Right lobe of liver (tissue), 6 donors: ENCODE data around the gene FBXO15. TPM values are rescaled to one million over a fixed set of nuclear protein-coding genes. Genes with fewer than 3 reads are reported as not detected.

Experiments used
- ATAC-seq, 4 donors: fragments of 200-7000 bp; cut with Tn5 transposase; one replicate each; pipeline ENCODE4 v1.9.1; 2020; ENCODE audit warnings: mild to moderate bottlenecking in 4 of 4, moderate library complexity in 4 of 4
- DNase-seq, 3 donors: peaks; one replicate each; pipeline ENCODE4 v3.0.0-alpha.2; 2020
- H3K27ac ChIP-seq, 3 donors: fragments of 200-600 bp; one replicate each; pipeline ENCODE4 v1.8.0; 2022
- H3K27me3 ChIP-seq, 2 donors: fragments of 200-600 bp; one replicate each; pipeline ENCODE4 v1.8.0; 2022
- H3K36me3 ChIP-seq, 4 donors: fragments of 200-600 bp; sonication (generic) in 1 of 4; one replicate each; pipeline versions ENCODE4 v1.5.1 to v1.8.0; 2017 to 2022; ENCODE audit warnings: control low read depth in 1 of 4
- H3K4me1 ChIP-seq, 4 donors: fragments of 200-600 bp; sonication (generic) in 1 of 4; one replicate each; pipeline versions ENCODE4 v1.5.1 to v1.8.0; 2017 to 2022; ENCODE audit warnings: control low read depth in 1 of 4
- H3K4me3 ChIP-seq, 3 donors: fragments of 200-600 bp; one replicate each; pipeline ENCODE4 v1.8.0; 2022
- H3K9me3 ChIP-seq, 4 donors: fragments of 200-600 bp; sonication (generic) in 1 of 4; one replicate each; pipeline versions ENCODE4 v1.5.1 to v1.8.0; 2017 to 2022; ENCODE audit warnings: control low read depth in 1 of 4
- POLR2A ChIP-seq: fragments of 450-650 bp; IDR thresholded peaks from one replicate; pipeline ENCODE4 v1.6.1; 2017; ENCODE audit warnings: antibody characterized with exemption, mild to moderate bottlenecking
- WGBS: methylation state at CpG from one replicate; pipeline ENCODE4 v1.1.6; 2018; ENCODE audit warnings: low coverage, low lambda C conversion rate; ENCODE audit not compliant: insufficient coverage; ENCODE audit errors: missing lambda C conversion rate; 5-methylcytosine and 5-hydroxymethylcytosine counted together
- intact Hi-C, 2 donors: fragments of 100-400 bp; cut with DNase I; formaldehyde crosslinking; loops; one replicate each; pipeline versions ENCODE4 v1.11.2 to v1.14.1; 2022
- total RNA-seq, 6 experiments: library from RNA; depleted of rRNA in 2 of 6; stranded (reverse); fragments of >200 nt in 2 of 6; fragmentation: NEBNext Ultra II Directional in 3 of 6; extraction: Animal tissue kit (Norgen Biotek cat#: 25700) in 3 of 6; gene quantifications; one replicate each; pipeline versions ENCODE4 v1.1.0 to v1.2.4, GENCODE V29; 2016 to 2023
- TF ChIP-seq, protein P1 (sequence below), 4 donors: fragments of 200-600 bp in 3 of 4; fragments of 450-650 bp in 1 of 4; IDR thresholded peaks; one replicate each; pipeline versions ENCODE4 v1.5.1 to v1.8.0; 2016 to 2022; ENCODE audit warnings: antibody characterized with exemption in 4 of 4, mild to moderate bottlenecking in 2 of 4
- donor health status: DM: no; HTN: yes; CAD: no.
- donor health status: DM: no; HTN: no; CAD: no.
- donor health status: DM: no; HTN: no; CAD: no.
- donor health status: DM: no; HTN: yes; CAD: no.
- donor health status: DM: no; HTN: yes; CAD: no.

Gene FBXO15
- total RNA-seq, 6 experiments from 2014 or later, result 0.19 to 1.7 (median 0.60) TPM; not detected in 1

DNA sequence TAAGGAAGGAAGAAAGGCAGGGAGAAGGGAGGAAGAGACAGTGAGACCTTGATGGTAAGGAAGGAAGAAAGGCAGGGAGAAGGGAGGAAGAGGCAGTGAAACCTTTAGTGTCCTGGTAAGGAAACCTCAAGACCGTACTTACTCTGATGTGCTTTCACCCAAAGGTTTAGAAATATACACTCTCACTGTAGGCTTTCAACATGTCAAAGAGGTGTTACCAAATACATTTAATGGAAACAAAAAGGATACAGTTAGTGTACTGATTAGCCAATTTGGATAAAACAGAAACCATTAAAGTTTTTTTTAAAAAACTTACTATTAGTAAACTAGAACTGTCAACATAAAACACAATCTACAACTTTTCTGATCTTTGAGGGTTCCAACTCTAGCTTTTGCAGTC, 7.1 kb downstream of the FBXO15 start:
- ATAC-seq (no peak), DNase-seq (no peak)
- Histone ChIP-seq H3K4me3 (no peak overlapping the region), H3K4me1 (no peaks in the 10 kb centered on the region), H3K27ac (no peak overlapping the region), H3K36me3 (no peaks in the 10 kb centered on the region), H3K27me3 (no peaks in the 10 kb centered on the region), H3K9me3 (no peaks in the 10 kb centered on the region)
- 42% methylated on average over 1 of the region's 1 CpG for whole genome bisulfite sequencing
- TF ChIP-seq, protein P1, sequence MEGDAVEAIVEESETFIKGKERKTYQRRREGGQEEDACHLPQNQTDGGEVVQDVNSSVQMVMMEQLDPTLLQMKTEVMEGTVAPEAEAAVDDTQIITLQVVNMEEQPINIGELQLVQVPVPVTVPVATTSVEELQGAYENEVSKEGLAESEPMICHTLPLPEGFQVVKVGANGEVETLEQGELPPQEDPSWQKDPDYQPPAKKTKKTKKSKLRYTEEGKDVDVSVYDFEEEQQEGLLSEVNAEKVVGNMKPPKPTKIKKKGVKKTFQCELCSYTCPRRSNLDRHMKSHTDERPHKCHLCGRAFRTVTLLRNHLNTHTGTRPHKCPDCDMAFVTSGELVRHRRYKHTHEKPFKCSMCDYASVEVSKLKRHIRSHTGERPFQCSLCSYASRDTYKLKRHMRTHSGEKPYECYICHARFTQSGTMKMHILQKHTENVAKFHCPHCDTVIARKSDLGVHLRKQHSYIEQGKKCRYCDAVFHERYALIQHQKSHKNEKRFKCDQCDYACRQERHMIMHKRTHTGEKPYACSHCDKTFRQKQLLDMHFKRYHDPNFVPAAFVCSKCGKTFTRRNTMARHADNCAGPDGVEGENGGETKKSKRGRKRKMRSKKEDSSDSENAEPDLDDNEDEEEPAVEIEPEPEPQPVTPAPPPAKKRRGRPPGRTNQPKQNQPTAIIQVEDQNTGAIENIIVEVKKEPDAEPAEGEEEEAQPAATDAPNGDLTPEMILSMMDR (IDR thresholded peaks at IDR 0.05), result no peak
- TF ChIP-seq POLR2A, result no peak
- intact Hi-C loops, result no loop called here

- no peaks in the 10 kb centered on the region for H3K9me3 ChIP-seq
- H3K4me1 ChIP-seq, result no peaks in the 10 kb centered on the region
- no peak overlapping the region for H3K27ac ChIP-seq
- no peaks in the 10 kb centered on the region for H3K27me3 ChIP-seq
- 38% methylated on average over 3 of the region's 3 CpGs for WGBS
- DNase-seq (no peak), ATAC-seq (no peak)
- no peaks in the 10 kb centered on the region for H3K36me3 ChIP-seq
- no peak overlapping the region for H3K4me3 ChIP-seq
- TF ChIP-seq, protein P1 (IDR thresholded peaks at IDR 0.05), result no peak
- no peak for TF ChIP-seq POLR2A
- intact Hi-C loops, result no loop called here
These were observed 7.7 kb downstream of the FBXO15 start for GRCh38 chr18:74139888-74140287.

DNA sequence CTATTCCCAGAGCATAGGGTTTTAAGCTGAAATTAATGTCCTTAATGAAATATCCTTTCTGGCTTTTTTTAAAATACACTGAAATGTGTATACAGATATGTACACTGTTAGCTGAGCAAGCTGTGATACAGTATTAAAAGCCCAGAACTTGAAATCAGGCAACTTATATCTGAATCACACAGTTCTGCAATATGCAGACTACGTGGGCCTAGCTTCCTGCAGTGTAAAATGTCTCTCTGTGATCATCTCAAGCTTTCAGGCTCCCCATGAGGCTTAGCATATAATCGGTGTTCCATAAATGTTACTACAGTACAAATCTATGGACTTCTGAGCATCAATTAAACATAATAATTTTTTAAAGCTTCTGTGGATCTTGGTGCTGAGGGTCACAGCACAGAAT, 8.2 kb downstream of the FBXO15 start:
- no peak for ATAC-seq
- H3K36me3 ChIP-seq, result no peaks in the 10 kb centered on the region
- no peak overlapping the region for H3K4me3 ChIP-seq
- no peaks in the 10 kb centered on the region for H3K27me3 ChIP-seq
- H3K4me1 ChIP-seq, result no peaks in the 10 kb centered on the region
- no peak for TF ChIP-seq POLR2A
- TF ChIP-seq, protein P1 (IDR thresholded peaks at IDR 0.05), result no peak
- intact Hi-C loops, result no loop called here
- H3K9me3 ChIP-seq, result no peaks in the 10 kb centered on the region
- H3K27ac ChIP-seq, result no peak overlapping the region
- 64% methylated on average over 2 of the region's 2 CpGs for WGBS
- no peak for DNase-seq

DNA sequence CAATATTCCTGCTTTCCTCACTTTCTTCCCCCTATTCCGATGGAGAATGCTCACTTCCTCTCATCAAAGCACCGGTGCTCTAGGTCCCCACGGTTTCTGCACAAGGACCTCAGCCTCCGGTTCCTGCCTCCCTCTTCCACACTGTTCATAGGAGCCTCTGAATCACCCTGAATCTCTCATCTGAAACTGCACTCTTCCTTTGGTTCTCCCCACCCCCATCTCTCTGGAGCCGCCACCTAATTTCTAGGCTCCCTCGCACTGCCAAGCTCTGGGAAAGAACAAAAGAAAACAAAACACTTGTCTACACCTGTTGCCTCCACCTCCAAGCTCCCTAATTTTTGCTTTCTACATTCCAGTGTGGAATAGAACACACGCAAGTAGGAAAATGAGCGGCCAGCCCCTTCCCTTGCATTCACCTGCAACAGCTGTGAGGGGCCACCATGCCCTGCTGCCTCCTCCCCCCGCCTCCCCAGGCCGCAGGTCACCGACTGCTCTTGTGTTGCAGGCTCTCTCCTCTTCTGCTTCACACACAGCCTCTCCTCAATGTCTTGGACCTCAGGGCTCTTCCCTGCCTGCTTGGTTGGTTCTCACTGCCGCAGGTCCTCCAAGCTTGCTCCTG, 9.6 kb downstream of the FBXO15 start:
- H3K27ac ChIP-seq, result no peak overlapping the region
- H3K4me3 ChIP-seq, result no peak overlapping the region
- intact Hi-C loops, result no loop called here
- H3K4me1 ChIP-seq, result no peaks in the 10 kb centered on the region
- 82% methylated on average over 10 of the region's 12 CpGs for WGBS
- no peak for ATAC-seq
- DNase-seq, result no peak
- no peaks in the 10 kb centered on the region for H3K36me3 ChIP-seq
- TF ChIP-seq POLR2A, result no peak
- TF ChIP-seq, protein P1 (IDR thresholded peaks at IDR 0.05), result no peak
- no peaks in the 10 kb centered on the region for H3K9me3 ChIP-seq
- H3K27me3 ChIP-seq, result no peaks in the 10 kb centered on the region

DNA sequence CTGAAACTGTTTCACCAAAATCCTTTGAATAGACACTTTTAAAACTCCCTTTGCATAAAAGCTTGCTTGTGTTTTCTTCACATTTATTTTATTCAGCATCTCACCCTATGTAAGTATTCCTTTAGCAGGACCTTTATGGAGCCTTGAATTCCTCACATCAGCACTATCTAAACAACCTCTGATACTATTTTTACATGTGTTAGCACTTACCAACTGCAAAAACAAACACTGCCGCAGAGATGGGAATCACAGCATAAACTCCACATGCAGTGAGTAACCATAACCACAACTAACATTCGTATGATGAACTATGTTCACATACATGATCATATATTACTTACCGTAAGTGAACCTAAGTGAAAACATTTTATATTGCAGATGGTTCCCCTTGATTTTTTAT, 15.4 kb downstream of the FBXO15 start:
- intact Hi-C loops, result no loop called here
- 64% methylated on average over 3 of the region's 3 CpGs for whole genome bisulfite sequencing
- ATAC-seq (no peak), DNase-seq (no peak)
- no peak overlapping the region for H3K27ac ChIP-seq
- H3K36me3 ChIP-seq, result no peaks in the 10 kb centered on the region
- H3K9me3 ChIP-seq, result no peaks in the 10 kb centered on the region
- H3K4me3 ChIP-seq, result no peak overlapping the region
- H3K4me1 ChIP-seq, result no peaks in the 10 kb centered on the region
- no peaks in the 10 kb centered on the region for H3K27me3 ChIP-seq
- no peak for TF ChIP-seq POLR2A
- TF ChIP-seq, protein P1 (IDR thresholded peaks at IDR 0.05), result no peak
